Stimulated activated CD8-positive, alpha-beta memory T cell treated with anti-CD3 and anti-CD28 coated beads, Interleukin-15, amount 100 ng/mL, for 48 hours (primary cell): ENCODE data around the gene TSPAN15.

Experiments used
- DNase-seq, 2 donors: peaks; one replicate each; pipeline ENCODE4 v3.0.0-alpha.2; 2020; ENCODE audit warnings: low read depth in 2 of 2

TSPAN15 gene

GRCh38 chr10:69451209-69451783 lies at the start of gene TSPAN15:
Gene TSPAN15, plus strand, starts transcription at chr10:69451465. Its CDS starts 130 bp downstream, at chr10:69451595.
- DNase-seq = peak; percentile 67 to 70

GRCh38 chr10:69402386-69402785 lies 48.9 kb upstream of the TSPAN15 start:
- no peak for DNase-seq

GRCh38 chr10:69403066-69403465 lies 48.2 kb upstream of the TSPAN15 start:
- no peak for DNase-seq

GRCh38 chr10:69403519-69403918 lies 47.7 kb upstream of the TSPAN15 start:
- no peak for DNase-seq

GRCh38 chr10:69404786-69405185 lies 46.5 kb upstream of the TSPAN15 start:
- DNase-seq = no peak

GRCh38 chr10:69405221-69405620 lies 46.0 kb upstream of the TSPAN15 start:
- no peak for DNase-seq

- DNase-seq = no peak
These were observed 44.9 kb upstream of the TSPAN15 start for GRCh38 chr10:69406302-69406811.

- no peak for DNase-seq
These were observed 44.3 kb upstream of the TSPAN15 start for GRCh38 chr10:69406816-69407580.

GRCh38 chr10:69407621-69408301 lies 43.5 kb upstream of the TSPAN15 start:
- no peak for DNase-seq

GRCh38 chr10:69408318-69409175 lies 42.7 kb upstream of the TSPAN15 start:
- peak; percentile 79 to 82 for DNase-seq

- no peak for DNase-seq
These were observed 42.1 kb upstream of the TSPAN15 start for GRCh38 chr10:69409176-69409495.

GRCh38 chr10:69409968-69410367 lies 41.3 kb upstream of the TSPAN15 start:
- DNase-seq = no peak

- DNase-seq = no peak
These were observed 40.8 kb upstream of the TSPAN15 start for GRCh38 chr10:69410487-69410886.

- DNase-seq = no peak
These were observed 39.8 kb upstream of the TSPAN15 start for GRCh38 chr10:69411476-69411875.

GRCh38 chr10:69412232-69412790 lies 39.0 kb upstream of the TSPAN15 start:
- DNase-seq = no peak

GRCh38 chr10:69413221-69413865 lies 37.9 kb upstream of the TSPAN15 start:
- no peak for DNase-seq

- no peak for DNase-seq
These were observed 36.9 kb upstream of the TSPAN15 start for GRCh38 chr10:69414036-69415018.

- no peak for DNase-seq
These were observed 36.2 kb upstream of the TSPAN15 start for GRCh38 chr10:69415049-69415448.

GRCh38 chr10:69415951-69416350 lies 35.3 kb upstream of the TSPAN15 start:
- DNase-seq = no peak

GRCh38 chr10:69416695-69417094 lies 34.6 kb upstream of the TSPAN15 start, which contains the start of gene TACR2:
Gene TACR2, minus strand, starts transcription at chr10:69416918. Its CDS starts 595 bp downstream, at chr10:69416323.
- DNase-seq = no peak
